GM18868 (cell line): ENCODE data around the gene MC3R.

Experiments
- ATAC-seq: cut with Tn5 transposase; IDR thresholded peaks from one replicate; pipeline ENCODE4 v1.9.1; 2021; ENCODE audit warnings: mild to moderate bottlenecking, moderate library complexity; ENCODE audit not compliant: unreplicated experiment

MC3R gene

DNA sequence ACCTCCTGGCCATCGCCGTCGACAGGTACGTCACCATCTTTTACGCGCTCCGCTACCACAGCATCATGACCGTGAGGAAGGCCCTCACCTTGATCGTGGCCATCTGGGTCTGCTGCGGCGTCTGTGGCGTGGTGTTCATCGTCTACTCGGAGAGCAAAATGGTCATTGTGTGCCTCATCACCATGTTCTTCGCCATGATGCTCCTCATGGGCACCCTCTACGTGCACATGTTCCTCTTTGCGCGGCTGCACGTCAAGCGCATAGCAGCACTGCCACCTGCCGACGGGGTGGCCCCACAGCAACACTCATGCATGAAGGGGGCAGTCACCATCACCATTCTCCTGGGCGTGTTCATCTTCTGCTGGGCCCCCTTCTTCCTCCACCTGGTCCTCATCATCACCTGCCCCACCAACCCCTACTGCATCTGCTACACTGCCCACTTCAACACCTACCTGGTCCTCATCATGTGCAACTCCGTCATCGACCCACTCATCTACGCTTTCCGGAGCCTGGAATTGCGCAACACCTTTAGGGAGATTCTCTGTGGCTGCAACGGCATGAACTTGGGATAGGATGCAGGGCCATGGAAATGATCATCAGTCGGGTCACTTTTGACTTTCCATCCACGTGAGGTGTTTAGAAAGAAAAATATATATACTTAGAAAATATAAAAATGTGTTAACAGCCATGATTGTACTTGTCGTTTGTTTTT, 868 bp downstream of the MC3R start:
- no peak for ATAC-seq

DNA sequence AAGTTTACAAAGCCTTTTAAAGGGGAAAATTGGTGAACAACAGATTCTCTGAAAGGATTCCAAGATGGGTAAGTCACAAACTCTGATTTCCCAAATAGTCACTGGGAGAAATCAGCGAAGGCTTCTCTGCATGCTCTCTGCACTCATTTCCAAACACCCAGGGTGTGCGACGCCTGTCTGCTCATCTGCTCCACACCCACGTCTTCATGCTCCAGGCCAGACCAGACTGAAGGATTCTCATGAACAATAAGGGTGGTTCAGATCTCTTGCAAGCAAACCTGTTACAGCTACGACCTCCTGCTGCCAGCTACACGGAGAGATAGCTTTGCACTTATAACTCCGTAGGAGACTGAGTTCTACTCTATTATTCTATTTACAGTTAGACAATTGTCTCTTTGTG, 1.4 kb downstream of the MC3R start:
- ATAC-seq: no peak

DNA sequence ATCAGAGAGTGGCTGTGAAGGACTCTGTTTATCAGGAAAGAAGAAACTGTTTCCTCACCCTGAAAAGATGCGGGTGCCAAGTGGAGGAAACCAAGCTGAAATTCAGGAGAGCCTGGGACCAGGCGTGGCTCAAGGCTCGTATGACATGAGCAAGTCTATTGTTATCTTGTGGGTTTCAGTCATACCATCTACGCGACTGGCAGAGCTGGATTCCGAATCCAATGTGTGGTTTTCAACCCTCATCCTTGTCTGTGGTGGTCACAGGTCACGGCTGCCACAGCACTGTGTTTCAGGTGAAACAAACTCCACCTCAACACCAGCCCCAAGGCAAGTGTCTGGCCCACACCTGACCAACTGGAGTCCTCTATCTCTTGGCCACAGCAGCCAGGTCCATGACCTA, 9.1 kb downstream of the MC3R start:
- ATAC-seq: no peak

DNA sequence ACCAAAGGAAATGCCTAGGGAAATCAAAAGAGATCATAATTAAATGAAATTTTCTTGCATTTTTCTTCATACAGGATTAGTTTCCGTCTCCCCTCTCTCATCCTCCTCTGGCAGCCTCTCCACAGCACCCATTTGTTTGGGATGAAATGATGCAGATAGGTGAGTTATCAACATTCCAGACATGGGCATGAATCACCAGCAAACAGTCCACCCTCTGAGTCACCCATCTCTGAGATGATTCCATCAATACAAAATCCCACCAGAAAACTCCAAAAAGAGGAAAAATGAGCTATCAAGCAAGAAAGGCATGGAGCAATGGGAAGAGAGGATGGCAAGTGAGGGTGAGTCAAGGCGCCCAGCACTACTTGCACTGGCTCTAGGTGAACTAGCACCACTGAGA, 11.4 kb downstream of the MC3R start:
- no peak for ATAC-seq

DNA sequence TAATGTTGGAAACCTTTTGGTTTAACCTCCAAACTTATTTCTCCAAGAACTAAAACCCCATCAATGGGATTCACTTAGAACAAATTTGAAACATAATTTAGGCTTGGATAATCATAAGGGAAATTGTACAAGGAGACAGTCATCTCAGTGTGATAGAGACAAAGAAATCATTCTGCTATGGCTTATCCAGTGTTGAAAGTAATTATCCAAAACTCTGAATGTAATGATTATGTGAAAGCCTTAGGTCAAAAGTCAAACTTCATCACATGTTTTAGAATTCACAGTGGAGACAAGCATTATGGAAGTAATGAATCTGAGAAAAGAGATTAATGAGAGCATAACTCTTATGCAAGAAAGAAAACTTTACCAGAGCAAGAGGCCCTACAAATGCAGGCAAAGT, 20.0 kb downstream of the MC3R start:
- ATAC-seq: no peak

DNA sequence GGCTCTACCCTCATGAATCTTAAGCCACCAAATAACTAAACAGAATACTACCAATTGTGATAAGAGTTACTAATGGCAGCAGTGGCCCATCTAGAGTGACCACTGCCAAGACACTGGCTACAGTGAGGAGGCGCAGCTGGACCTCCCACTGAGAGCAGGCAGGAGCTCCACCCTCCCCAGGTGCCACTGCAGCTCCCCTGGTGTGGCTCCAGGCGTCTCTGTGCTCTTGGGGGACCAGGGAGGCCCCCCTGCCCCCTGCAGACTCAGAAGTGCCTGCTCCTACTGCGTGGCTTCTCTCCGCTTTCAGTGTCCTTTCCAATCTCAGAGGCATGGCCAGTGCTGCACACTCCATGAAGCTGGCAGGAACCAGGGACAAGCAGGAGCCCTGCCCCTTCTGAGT, 23.4 kb downstream of the MC3R start:
- ATAC-seq: no peak

DNA sequence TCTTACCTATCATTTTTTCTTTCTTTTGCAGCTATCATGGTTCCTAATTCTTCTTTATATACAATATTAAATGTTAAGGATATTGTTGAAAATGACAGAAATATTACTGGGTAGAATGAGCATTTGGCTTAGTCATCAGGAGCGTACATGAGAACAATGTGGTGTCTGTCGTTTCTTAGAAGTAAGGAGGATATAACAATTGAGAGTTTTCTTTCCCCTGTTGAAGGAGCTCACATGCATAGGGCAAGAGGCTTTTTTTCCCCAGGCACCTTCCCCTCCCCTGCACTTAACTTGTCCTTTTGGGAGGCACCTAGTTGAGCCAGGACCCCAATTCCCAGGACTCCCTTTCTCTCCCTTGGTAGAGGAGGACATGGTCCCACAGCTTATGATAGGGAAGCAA, 25.0 kb downstream of the MC3R start:
- no peak for ATAC-seq

DNA sequence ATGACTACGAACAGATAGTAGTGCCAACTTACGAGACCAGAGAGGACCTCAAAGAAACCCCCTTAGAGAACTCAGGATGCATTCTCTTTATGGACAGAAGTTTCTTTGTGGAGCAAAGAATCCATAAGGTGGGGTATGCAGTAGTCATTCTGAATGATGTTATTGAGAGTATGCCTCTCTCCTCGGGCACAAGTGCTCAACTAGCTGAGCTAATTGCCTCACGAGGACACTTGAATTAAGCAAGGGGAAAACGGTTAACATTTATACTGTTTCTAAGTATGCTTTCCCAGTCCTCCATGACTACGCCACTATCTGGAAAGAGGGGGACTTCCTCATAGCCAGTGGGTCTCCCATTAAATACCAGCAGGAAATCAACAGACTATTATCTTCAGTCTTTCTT, 25.6 kb downstream of the MC3R start:
- no peak for ATAC-seq

DNA sequence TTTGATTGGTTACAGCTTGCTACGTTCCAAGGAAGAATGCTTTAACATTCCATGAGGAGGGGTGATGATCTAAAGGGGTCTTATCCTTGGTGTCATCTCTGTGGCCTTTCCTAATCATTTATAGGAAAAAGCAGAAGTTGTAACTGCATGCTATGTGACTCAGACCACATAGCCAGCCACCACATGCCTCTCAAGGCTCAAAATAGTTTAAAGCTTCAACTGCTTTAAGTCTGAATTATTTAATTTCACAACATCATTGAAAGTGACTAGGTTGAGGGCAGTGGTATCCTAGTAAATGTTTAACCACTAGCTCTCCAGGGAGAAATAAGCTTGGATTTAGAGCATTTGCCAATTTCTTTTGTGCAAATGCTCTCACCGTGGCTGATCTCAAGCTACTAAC, 29.7 kb downstream of the MC3R start:
- ATAC-seq: no peak

DNA sequence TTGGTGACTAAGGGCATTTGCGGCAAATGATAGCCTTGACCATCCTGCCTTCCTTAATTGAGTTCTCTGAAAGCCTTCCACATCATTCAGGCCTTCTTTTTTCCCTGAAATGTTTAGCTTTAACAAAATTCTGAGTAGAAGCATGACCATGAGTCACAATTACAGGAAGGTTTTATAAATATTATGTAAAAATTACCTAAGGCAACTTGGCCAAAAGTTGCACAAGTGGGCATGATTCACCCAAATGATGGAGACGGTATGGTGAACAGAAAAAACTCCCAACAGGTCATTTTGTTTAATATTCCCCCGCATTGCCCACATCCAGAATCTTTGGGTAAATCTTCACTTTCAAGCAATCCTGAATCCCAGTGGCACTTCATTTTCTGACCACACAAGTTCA, 37.0 kb downstream of the MC3R start:
- ATAC-seq: no peak

DNA sequence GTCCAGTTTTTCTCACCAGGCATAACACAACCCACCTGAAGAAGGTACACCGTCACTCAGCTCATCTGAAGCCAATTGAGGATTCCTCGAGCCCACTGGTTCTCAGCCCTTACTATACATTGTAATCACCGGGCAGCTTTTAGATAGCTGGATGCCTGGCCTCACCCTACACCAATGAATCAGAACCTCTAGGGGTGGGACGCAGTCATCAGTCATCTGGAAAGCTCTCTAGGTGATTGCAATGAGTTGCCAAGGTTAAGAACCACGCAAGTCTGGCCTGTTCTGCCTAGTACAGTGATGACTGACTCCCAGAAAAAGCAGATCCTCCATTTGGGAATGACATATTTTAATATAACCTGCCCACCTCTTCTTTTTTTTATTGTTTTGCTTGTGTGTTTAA, 41.1 kb downstream of the MC3R start:
- ATAC-seq: no peak

DNA sequence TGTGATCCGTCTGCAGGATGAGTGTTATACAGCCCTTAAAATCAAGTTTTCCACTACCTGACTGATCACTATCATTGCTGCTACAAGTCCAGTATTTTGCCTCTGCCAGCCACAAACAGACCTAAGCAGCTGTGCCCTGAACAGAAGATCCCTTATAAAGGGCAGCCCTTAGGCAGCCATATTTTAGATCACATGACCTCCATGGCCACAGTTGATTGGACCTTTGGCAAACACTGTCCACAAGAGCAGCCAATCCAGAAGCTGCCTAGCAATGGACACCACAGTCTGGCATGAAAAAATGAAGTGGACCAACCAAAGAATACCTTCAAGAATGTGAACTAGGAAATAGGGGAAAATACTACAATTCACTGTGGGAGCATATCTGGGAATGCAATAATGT, 50.8 kb downstream of the MC3R start:
- no peak for ATAC-seq
